HG03135 (cell line): ENCODE measurements around the gene PLPP3.

Source experiments
- ATAC-seq: cut with Tn5 transposase; IDR thresholded peaks from one replicate; pipeline ENCODE4 v1.9.1; 2021; ENCODE audit warnings: mild to moderate bottlenecking, moderate library complexity; ENCODE audit not compliant: unreplicated experiment

PLPP3 gene

DNA sequence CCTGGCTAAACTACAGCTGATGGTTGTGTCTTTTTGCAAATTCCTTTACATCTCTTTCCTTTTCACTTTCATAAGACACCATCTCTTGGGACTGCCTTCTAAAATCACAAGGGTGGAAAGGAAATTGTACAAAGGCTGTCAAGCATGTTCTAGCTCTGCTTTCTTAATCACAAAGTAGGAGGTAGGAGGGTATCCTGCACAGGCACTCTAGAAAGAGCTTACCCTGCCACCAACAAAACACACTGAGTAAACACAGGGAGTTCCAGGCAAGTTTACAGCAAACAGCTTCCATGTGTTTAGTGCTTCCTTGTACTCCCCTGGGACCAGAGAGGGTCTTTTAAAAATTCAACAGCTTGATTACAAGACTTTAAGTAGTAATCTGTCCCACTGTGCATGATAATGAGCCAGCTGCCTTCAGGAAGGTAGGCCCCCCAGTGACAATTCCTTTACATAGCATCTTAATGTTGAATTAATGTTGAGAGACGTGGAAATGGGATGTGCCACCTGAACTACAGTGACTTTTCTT, 2.4 kb downstream of the PLPP3 start:
- no peak for ATAC-seq

DNA sequence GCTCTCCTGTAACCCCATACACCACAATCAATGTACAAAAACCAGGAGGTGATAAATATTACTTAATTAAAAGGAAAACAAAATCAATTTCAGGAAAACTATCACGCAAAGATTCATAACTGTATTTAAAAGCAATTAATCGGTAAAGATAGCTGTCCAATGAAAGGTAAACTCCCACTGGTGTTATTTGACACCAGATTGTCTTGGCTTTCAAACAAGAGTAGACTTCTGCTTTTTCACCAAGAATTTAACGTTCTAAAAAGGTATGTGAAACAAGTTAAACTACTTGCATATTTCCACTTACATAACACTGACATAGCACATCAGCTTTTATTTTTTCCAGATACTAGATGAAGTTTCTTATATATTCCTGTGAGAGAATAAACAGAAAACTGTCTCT, 3.5 kb downstream of the PLPP3 start:
- ATAC-seq, result no peak

DNA sequence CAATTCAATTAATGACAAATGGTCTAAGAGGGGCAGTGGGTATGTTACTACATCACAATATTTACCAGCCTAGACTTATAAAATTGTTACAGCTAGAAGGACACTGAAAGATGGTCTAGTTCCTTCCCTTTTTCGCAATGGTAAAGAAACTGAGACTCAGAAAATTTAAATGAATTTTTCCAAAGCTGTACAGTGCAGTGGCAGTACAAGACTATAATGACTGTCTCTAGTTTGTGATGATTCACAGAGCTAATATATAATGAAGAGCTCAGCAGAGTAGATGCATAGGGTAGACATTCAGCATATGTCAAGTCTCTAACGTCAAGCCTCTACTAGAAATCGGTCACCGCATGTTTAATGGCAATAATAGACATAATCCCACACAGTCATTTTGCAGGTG, 4.6 kb downstream of the PLPP3 start:
- no peak for ATAC-seq

DNA sequence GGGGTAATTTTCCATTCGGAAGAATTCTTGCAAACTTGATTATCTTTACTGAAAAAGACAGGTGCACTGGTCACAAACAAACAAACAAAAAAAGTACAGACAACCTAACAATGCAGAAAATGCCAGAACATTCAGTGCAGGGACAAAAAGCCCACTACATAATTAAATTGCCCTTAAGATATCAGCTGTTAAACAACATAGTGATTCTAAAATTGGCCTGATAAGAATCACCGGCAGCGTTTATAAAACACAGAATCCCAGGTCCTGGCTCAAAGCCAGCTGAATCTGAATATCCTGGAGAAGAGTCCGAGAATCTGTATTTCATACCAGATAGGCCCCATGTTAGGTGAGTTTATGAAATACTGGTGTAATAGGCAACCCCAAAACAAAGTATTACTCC, 6.1 kb downstream of the PLPP3 start:
- no peak for ATAC-seq

DNA sequence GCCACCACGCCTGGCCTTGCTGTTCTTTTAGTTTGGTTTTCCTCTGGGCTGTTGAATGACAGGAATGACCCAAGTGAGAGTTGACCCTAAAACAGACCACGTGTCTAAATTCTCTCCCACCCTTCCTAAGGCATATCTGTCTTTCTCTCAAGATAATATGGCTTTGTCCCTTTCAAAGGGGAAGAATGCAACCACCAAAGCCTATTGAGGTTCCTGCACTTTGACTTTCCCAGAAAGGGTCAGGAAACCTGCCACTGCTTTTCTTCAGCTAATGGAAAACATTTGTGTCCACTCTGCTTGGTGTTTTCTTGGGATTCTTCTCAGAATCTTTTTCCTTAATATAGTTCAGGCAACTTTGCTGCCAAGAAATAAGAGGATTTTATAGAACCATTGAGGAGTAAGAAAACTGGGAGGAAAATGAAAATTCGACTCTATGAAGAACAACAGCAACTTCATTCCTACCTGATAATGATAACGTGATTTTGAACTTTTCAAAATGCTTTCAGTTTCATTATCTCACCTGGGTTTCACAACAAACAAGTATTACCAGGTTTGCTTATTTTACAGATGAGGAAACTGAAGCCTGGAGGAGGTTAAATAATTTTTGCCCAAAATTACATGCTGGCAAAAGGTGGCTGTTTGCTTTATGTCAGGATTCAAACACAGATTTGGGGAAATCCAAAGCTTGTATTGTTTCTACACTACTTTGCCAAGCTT, 6.9 kb downstream of the PLPP3 start:
- no peak for ATAC-seq

DNA sequence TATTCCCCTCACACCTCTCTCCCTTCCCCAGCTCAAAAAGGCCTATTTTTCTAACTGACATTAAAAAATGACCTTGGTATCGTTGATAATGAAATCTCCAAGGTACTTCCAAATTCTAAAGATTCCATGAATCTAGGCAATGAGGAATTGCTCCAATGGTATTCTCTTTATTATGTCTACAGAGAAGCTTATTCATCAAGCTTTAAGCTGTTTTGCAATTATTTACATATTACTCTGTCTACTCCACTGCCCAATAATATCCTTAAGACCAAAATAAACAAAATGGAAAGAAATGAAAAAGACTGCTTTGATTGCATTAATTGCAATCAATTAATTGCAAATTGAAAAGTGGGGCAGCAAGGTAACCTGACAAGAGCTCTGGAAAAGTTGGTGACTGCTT, 7.9 kb downstream of the PLPP3 start:
- ATAC-seq, result no peak

DNA sequence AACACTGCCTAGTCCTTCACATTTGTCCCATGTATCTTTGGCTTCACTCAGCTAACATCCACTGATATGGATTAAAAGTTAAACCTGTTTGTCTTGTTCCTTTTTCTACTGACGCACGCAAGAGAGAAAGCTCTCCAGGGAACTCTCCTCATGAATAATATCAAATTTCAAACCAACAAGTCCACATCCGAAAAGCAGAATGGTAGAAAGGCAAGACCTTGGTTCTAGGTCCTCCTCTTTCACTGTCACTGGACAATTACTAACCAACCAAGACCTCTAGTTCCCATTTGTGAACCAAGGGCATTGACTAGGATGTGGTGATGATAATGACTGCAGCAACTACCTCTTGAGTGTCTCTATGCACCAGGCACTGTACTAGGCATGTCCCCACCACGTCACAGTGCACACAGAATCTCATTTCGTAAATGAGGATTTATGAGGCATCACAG, 8.4 kb downstream of the PLPP3 start:
- no peak for ATAC-seq

DNA sequence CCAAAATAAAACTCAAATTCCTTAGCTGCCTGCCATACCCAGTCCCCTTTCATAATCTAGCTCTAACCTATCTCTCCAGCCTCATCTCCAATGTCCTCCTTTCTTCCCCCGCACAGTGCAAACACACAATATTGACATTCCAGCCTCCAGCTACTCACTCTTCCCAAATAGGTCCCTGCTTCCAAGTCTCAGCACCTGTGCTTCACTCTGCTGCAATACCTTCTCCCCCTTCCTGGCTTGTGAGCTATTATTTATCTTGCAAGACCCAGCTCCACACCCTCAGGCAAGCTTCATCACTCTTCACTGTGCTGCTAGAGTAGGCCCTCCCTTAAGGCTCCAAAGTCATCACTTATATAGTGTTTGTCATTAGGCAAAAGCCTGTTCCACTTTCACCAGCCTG, 9.7 kb downstream of the PLPP3 start:
- no peak for ATAC-seq

DNA sequence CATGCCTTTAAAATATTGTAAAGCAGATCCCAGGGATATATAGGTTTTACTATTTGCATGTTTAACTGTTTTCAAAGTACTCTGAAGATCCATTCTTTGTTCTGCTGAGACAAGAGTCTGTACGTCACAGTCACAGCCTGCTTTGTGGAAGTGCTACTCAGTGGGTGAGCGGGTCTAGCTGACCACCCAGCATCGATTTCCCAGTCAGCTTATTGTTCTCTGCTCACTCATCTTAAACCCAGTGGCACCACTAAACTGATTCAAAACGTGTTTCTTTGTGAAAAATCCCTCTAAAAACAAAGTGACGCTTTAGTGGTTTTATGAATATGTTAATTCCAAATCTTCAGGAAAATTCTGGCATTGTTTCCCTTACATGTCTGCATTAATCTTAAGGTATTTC, 12.4 kb downstream of the PLPP3 start:
- ATAC-seq, result no peak

DNA sequence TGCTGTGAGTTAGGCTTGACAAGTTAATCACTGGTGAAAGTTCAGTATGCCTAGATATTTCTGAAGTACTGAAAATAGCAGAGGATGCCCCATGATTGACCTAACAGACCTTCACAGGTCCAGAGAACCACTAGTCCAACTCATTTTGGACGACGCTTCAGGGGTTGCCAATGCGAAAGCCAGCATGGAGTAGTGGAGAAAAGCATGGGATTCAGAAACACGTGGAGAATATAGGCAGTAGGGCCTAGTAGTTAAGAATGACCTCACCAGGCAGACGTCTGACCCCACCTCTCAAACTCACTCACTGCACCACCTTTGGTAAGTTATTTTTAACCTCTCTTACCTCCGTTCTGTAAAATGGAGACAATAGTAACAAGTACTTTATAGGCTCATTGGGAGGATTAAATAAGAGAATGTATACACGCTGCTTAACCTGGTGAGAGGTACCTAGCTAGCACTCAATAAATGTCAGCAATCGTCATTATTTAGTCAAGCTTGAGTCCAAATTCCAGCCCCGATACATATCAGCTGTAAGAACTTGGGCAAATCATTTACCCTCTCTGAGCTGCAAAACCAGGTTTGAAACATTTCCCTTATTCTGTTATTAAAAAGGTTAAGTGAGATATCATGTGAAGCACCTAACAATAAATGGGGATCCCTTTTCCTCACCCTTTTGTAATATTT, 13.2 kb downstream of the PLPP3 start:
- ATAC-seq, result no peak

DNA sequence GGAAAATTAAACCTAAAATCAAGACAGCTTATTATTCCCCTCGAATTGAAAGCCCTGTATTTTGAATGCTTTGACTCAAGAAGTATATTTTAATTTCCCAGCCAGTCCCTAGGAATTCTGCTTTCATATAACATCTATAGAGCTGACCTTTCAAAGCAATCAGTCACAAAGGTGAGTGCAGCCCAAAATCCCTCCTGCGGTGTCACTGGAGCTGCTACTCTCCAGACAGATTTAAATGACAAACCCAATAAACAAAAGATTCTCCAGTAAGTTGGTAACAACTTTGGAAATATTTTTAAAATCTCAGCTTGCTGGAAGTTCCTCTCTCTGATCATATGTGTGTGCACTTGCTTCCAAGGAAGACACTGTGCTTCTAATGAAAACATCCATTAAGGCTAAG, 14.7 kb downstream of the PLPP3 start:
- ATAC-seq, result no peak

DNA sequence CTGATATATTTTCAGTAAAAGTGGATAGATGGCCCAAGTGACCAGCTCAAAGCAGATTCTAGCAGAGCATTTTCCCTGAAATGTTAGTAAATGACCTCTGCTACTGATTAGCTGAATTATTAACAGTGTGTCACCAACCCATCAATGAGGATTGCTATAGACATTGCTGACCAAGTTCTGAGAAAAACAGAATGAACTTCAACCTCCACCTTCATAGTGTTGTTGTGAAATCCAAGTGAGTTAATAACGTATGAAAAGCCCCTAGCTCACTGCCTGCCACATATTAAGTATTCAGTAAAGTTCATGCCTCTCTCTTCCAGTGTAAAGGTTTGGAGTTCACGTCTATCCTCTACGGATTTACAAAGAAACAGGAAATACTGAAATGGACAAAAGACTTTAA, 15.8 kb downstream of the PLPP3 start:
- ATAC-seq, result no peak

DNA sequence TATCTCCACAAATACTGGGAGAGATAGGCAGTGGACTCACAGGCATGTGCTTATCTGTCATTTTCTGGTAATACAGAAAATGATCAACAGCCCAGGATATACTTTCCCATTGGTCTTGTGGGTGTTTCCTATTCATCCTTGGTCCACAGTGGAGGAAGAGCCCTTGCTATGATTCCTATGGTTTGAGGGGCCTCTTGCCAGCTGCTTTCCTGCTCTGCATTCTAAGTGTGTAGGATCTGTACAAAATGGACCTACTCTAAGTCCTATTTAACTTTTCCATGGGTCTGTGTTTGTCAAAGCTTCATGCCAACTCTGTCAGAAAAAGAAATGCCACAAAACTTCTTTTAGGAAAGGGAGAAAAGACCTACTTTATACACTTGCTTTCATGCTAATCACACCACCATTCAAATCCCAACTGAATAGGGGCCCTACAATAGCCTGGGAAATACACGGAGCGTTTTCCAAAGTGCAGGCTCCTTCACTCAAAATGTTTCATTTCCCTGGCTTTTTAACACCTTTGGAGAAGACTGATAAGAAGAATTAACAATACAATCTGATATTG, 16.4 kb downstream of the PLPP3 start:
- ATAC-seq, result no peak

DNA sequence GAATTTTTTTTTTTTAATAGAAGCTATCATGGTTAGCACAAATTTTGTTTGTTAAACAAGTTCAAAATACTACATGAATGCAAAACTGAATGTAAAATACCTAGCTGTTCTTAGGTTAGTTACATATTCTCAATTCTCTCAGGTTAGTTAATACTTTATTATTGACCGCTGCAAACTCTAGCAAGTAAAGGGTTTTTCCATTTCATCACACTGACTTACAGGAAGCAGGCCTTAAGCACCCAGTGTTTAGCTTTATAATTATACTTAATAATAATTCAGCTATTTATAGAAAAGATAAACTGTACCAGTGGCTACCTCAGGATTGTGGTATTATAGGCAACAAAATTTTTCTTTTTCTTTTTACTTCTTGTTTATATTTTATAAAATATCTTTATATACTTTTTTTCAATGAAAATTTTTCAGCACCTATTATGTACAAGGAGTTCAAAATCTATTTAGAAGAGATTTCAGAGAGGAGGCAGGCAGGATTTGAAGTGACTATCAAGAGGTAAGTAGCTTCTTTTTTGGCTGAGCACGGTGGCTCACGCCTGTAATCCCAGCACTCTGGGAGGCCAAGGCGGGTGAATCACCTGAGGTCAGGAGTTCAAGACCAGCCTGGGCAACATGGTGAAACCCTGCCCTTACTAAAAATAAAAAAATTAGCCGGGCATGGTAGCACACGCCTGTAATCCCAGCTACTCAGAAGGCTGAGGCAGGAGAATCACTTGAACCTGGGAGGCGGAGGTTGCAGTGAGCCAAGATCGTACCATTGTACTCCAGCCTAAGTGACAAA, 17.9 kb downstream of the PLPP3 start:
- ATAC-seq, result no peak

DNA sequence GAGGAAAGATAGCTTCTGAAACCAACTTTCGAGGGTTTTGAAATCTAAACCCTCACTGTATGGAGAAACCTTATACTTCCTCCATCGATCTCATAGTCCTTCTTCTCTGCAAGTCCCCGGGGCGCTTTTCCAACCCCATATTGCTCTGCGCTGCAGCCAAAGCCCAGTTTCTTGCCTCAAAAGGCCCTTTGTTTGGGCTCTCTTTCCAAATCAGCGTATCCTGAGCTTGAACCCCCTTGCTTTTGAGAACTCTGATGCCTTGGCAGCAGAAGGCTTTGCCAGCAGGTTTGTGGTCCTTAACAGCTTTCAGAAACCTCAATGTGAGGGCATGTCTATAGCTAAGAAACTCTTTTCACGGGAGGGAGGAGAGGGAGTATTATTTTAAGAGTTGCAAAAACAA, 21.6 kb downstream of the PLPP3 start:
- no peak for ATAC-seq

DNA sequence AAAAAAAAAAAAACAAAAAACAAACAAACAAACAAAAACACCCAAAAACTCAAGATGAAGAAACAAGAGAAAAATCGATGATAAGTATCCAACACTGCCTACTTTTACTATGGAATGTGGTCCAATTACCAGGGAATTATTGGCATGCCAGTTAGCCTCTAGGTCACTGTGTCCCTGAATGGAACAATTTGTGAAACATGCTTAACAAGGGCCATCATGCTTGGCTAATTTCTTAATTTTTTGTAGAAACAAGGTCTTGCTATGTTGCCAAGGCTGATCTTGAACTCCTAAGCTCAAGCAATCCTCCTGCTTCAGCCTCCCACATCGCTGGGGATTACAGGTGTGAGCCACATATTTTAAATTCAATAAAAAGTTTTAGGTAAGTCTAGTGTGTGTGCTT, 23.9 kb downstream of the PLPP3 start:
- ATAC-seq, result no peak

DNA sequence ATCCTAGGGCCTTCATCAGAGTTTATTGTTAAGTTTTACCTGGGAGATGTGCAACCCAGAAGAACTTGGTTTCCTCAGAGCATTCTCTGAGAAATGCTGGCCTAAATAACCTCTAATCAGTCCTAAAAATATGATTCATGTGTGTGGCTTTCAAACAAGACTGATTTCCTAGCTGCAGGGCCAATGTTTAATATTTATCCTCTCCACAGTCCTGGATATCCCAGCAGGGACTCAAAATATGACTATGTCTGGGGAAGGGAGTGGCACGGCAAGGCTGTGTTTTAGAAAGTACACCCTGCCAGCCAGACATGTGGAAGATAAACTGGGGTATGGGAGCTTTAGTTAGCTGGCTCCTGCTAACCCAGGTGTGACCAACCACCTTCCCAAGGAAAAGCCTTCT, 26.3 kb downstream of the PLPP3 start:
- ATAC-seq, result no peak

DNA sequence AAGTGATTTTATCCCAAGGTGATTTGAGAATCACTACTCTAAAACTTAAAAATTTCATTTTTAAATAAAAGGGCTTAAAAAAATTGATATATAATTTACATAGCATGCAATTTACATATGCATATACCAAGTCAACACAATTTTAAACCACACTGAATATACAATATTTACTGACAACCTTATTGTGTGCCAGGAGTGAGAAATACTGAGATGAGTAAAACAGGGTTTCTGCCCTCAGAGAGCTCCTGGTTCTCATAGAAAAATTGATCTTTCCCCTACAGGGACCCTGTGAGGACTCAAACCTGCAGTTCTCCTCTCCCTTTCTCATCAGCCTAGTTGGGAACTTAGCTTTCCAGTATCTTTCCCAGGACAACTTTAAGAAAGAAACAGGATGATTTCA, 27.0 kb downstream of the PLPP3 start:
- ATAC-seq, result no peak

DNA sequence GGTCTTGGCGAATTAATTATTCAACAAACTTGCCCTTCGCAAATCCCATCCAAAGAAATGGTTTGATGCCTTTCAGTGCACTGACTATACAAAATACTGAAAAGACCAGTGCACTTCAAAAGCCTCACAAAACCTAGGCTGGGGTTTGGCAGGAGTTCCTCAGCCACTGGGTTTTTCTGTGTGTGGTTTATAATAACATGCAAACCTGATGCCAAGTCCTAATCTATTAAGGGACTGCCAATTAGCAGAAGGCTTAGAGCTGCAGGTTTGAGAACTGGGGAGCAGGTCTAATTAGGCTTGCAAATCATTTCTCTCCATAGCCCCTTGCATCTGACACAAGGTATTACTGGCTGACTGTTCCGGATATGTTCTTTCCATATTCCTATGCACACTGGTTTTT, 27.7 kb downstream of the PLPP3 start:
- ATAC-seq, result no peak

DNA sequence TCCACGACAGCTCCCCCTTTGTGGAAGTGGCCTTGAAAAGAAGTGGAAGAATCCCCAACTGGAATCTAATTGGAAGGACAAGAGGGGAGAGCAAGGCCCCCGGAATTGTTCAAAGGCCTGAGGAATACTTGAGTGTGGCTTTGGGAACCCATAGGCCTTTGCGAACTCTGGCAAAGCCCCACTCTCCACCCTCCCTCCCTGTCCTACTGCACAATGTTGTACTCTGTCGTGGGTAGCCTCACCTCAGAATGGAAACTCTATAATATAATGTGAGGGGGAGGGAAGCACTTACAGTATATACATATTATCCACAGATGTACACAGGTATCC, 28.5 kb downstream of the PLPP3 start:
- no peak for ATAC-seq

DNA sequence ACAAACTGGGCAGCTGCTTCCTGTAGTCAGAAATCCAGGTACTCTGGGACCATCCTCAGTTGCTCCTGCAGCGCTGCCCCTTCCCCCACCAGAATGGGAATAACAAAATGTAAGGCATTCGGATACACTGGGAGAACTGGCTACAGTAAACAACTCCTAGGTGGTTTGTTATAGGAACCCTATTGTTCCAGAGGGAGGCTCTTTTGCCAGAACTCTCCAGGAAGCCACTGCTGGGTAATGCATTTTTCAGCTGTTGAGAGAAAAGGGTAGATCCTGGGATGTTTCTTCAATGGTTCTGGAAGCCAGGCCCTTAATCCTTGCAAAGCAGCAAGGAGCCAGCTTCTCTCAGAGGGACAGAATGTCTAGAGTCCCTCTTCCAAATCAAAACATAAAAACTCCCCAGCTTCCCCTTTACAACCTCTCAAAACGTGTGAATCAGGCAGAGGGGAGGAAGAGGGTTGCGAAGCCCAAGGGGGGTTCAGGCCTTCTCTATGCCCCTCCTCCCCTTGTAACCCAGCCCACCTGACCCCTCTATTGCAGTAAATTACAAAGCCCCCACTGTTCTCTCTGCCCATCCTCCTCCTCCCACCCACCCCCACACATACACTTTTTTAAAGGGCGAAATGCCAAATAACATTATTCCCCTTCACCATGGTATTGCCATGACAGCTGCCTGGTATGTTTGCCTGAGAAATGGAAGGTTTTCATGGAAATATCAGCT, 29.1 kb downstream of the PLPP3 start:
- no peak for ATAC-seq
